Calu3 (cell line): ENCODE measurements around the gene GLS. TPM values are rescaled to one million over a fixed set of nuclear protein-coding genes. Genes with fewer than 3 reads are reported as not detected.
"Not testable (repeated sequence)": the region's sequence is repeated elsewhere in the genome, so short reads cannot be mapped to it uniquely, and the experiment has no call there.

Experiments used
- BruUV-seq: library from RNA; stranded (reverse); fragments of 400-500 nt; replicated peaks from 2 replicates; lab custom pipeline; 2021; lab: Mats Ljungman, UMichigan
- CTCF ChIA-PET: fragments of 300-600 bp; sonication (Branson Sonifier 250); formaldehyde crosslinking; loops from one replicate; lab custom pipeline; 2022; ENCODE audit warnings: antibody characterized with exemption; lab: Charles Lee
- DNase-seq: peaks from one replicate; pipeline ENCODE4 v3.0.0; 2022
- H3K27ac Mint-ChIP-seq: one replicate; pipeline ENCODE4 v1.8.0; 2022; ENCODE audit warnings: mixed read lengths; ENCODE audit not compliant: unreplicated experiment
- H3K27me3 Mint-ChIP-seq: one replicate; pipeline ENCODE4 v1.8.0; 2022; ENCODE audit warnings: mixed read lengths; ENCODE audit not compliant: unreplicated experiment
- H3K36me3 Mint-ChIP-seq: one replicate; pipeline ENCODE4 v1.8.0; 2022; ENCODE audit warnings: mild to moderate bottlenecking, moderate library complexity, mixed read lengths; ENCODE audit not compliant: insufficient read depth, unreplicated experiment
- H3K4me1 Mint-ChIP-seq: one replicate; pipeline ENCODE4 v1.8.0; 2022; ENCODE audit warnings: mild to moderate bottlenecking, low read depth, mixed read lengths; ENCODE audit not compliant: unreplicated experiment
- H3K4me3 Mint-ChIP-seq: one replicate; pipeline ENCODE4 v1.8.0; 2022; ENCODE audit warnings: mild to moderate bottlenecking, low read depth, moderate library complexity, mixed read lengths; ENCODE audit not compliant: unreplicated experiment
- H3K9me3 Mint-ChIP-seq: one replicate; pipeline ENCODE4 v1.8.0; 2022; ENCODE audit warnings: low read depth, mixed read lengths; ENCODE audit not compliant: unreplicated experiment
- CTCF ChIP-seq: fragments of 200-600 bp; IDR thresholded peaks from one replicate; pipeline ENCODE4 v1.8.0; 2022; ENCODE audit warnings: antibody characterized with exemption; ENCODE audit not compliant: unreplicated experiment
- intact Hi-C: fragments of 100-400 bp; cut with micrococcal nuclease; formaldehyde crosslinking; loops from one replicate; pipeline ENCODE4 v1.10.0; 2022; ENCODE audit not compliant: unreplicated experiment
- total RNA-seq: library from RNA; stranded (reverse); gene quantifications from 2 replicates; pipeline ENCODE4 v1.2.3, GENCODE V29; 2022

GLS gene
- total RNA-seq, 1 experiment from 2014 or later: 115 TPM

- intact Hi-C loops: no loop called here
- Mint-ChIP-seq H3K9me3 (peaks cover 3% of the 10 kb centered on the region), H3K36me3 (peaks cover 5% of the 10 kb centered on the region), H3K27me3 (no peaks in the 10 kb centered on the region), H3K27ac (no peak overlapping the region), H3K4me1 (peaks cover 16% of the 10 kb centered on the region), H3K4me3 (no peak overlapping the region)
- DNase-seq: no peak
- TF ChIP-seq CTCF: no peak
- CTCF ChIA-PET: interaction anchor here (0.5 kb wide), 1 partner anchor 420 kb away, joined by 4 read pairs; no protein-coding TSS in a partner anchor
- no TSS peak for BruUV-seq
Measured at GRCh38 chr2:190867832-190868231, 12.8 kb upstream of the GLS start.

- Mint-ChIP-seq H3K4me1 (peaks cover 16% of the 10 kb centered on the region), H3K27me3 (no peaks in the 10 kb centered on the region), H3K27ac (no peak overlapping the region), H3K36me3 (peaks cover 5% of the 10 kb centered on the region), H3K4me3 (no peak overlapping the region), H3K9me3 (peaks cover 3% of the 10 kb centered on the region)
- BruUV-seq: no TSS peak
- intact Hi-C loops: no loop called here
- CTCF ChIA-PET: no interaction called here
- no peak for TF ChIP-seq CTCF
- no peak for DNase-seq
Measured at GRCh38 chr2:190869721-190870120, 10.9 kb upstream of the GLS start.

- peaks cover 11% of the 10 kb centered on the region for H3K4me1 Mint-ChIP-seq
- H3K36me3 Mint-ChIP-seq, H3K27ac Mint-ChIP-seq, H3K9me3 Mint-ChIP-seq, DNase-seq, H3K4me3 Mint-ChIP-seq, H3K27me3 Mint-ChIP-seq, intact Hi-C loops, BruUV-seq, CTCF ChIA-PET: not testable (repeated sequence)
Measured at GRCh38 chr2:190873451-190873850, 7.2 kb upstream of the GLS start.

GRCh38 chr2:190875891-190876290 lies 4.7 kb upstream of the GLS start:
- no peak for TF ChIP-seq CTCF
- peaks cover 3% of the 10 kb centered on the region for H3K9me3 Mint-ChIP-seq
- H3K4me3 Mint-ChIP-seq: no peak overlapping the region
- H3K4me1 Mint-ChIP-seq: peaks cover 5% of the 10 kb centered on the region
- H3K36me3 Mint-ChIP-seq: peaks cover 18% of the 10 kb centered on the region
- DNase-seq: no peak
- no peak overlapping the region for H3K27ac Mint-ChIP-seq
- CTCF ChIA-PET: interaction anchor here (0.6 kb wide), 1 partner anchor 74 kb away, joined by 4 read pairs; no protein-coding TSS in a partner anchor
- BruUV-seq: no TSS peak
- no peaks in the 10 kb centered on the region for H3K27me3 Mint-ChIP-seq
- intact Hi-C loops: no loop called here

- Mint-ChIP-seq H3K36me3 (peaks cover 22% of the 10 kb centered on the region), H3K27me3 (no peaks in the 10 kb centered on the region), H3K9me3 (peaks cover 3% of the 10 kb centered on the region), H3K4me3 (no peak overlapping the region), H3K27ac (no peak overlapping the region), H3K4me1 (no peaks in the 10 kb centered on the region)
- intact Hi-C loops: no loop called here
- TF ChIP-seq CTCF: no peak
- CTCF ChIA-PET: no interaction called here
- no peak for DNase-seq
- BruUV-seq: no TSS peak
Measured at GRCh38 chr2:190876631-190877030, 4.0 kb upstream of the GLS start.
